Central memory CD8-positive, alpha-beta T cell (primary cell): Measurements from ENCODE around the gene ETV5.

ENCODE experiments used
- ATAC-seq: fragments of 150-1000 bp; cut with Tn5 transposase; replicated peaks from 2 replicates; pipeline ENCODE4 v1.10.0; 2022; ENCODE audit warnings: mild to moderate bottlenecking, moderate FRiP score, moderate number of reproducible peaks; ENCODE audit not compliant: poor library complexity, severe bottlenecking; ENCODE audit errors: extremely low read depth
- DNase-seq, 2 donors: peaks; one replicate each; pipeline ENCODE4 v3.0.0; 2021; ENCODE audit warnings: low spot score in 2 of 2
- H3K27ac Mint-ChIP-seq: one replicate; pipeline ENCODE4 v1.8.0; 2022; ENCODE audit warnings: low read depth, mild to moderate bottlenecking, moderate library complexity, mixed read lengths
- H3K27me3 Mint-ChIP-seq: one replicate; pipeline ENCODE4 v1.8.0; 2022; ENCODE audit warnings: mixed read lengths
- H3K36me3 Mint-ChIP-seq: one replicate; pipeline ENCODE4 v1.8.0; 2022; ENCODE audit warnings: mild to moderate bottlenecking, moderate library complexity, mixed read lengths; ENCODE audit not compliant: insufficient read depth
- H3K4me1 Mint-ChIP-seq: one replicate; pipeline ENCODE4 v1.8.0; 2022; ENCODE audit warnings: mixed read lengths
- H3K4me3 Mint-ChIP-seq: one replicate; pipeline ENCODE4 v1.8.0; 2022; ENCODE audit warnings: mild to moderate bottlenecking, moderate library complexity, mixed read lengths
- H3K9me3 Mint-ChIP-seq: one replicate; pipeline ENCODE4 v1.8.0; 2022; ENCODE audit warnings: mixed read lengths

The ETV5 gene

DNA sequence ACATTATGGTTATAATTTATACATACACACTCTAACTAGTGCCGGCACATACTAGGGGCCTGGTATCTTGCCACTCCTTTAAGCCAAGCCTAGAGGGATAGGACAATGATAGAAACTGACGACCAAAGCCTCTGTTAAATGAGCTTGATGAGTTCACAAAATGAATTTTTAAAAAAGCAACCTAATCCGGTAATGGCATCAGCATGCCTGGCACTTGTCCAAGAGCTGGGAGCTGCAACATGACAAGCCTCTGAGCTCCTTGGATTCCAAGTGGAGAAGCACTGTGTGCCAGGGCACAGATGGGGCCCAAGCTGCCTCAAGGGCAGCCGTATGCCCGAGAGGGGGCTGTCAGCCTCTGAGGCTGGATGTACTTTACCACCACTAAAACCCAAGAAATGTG, 9.7 kb downstream of the ETV5 start:
- H3K27ac Mint-ChIP-seq = no peak overlapping the region
- DNase-seq (no peak), ATAC-seq (no peak)
- no peaks in the 10 kb centered on the region for H3K36me3 Mint-ChIP-seq
- H3K9me3 Mint-ChIP-seq = no peaks in the 10 kb centered on the region
- peaks cover 84% of the 10 kb centered on the region for H3K27me3 Mint-ChIP-seq
- H3K4me1 Mint-ChIP-seq = no peaks in the 10 kb centered on the region
- H3K4me3 Mint-ChIP-seq = no peak overlapping the region

DNA sequence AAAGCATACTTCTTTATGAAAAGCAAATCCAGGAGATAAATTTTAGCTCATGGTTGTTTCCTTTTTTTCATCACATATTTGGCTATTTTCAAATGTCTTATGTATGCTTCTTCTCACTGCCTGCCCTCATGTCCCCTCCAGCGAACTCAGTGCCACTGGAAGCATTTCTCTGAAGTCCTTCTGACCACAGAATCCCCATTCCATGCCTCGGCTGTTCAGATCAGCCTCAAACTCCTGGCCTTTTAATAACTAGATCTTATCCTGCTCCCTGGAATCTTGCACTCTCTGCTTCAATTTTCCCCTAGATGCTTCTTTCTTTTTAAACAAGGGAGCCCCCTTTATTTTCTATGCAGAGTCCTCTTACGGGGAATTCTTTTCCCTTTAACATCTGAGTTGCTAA, 10.1 kb downstream of the ETV5 start:
- DNase-seq (no peak), ATAC-seq (no peak)
- Mint-ChIP-seq H3K4me3 (no peak overlapping the region), H3K27me3 (peaks cover 89% of the 10 kb centered on the region), H3K27ac (no peak overlapping the region), H3K9me3 (no peaks in the 10 kb centered on the region), H3K4me1 (no peaks in the 10 kb centered on the region), H3K36me3 (no peaks in the 10 kb centered on the region)

DNA sequence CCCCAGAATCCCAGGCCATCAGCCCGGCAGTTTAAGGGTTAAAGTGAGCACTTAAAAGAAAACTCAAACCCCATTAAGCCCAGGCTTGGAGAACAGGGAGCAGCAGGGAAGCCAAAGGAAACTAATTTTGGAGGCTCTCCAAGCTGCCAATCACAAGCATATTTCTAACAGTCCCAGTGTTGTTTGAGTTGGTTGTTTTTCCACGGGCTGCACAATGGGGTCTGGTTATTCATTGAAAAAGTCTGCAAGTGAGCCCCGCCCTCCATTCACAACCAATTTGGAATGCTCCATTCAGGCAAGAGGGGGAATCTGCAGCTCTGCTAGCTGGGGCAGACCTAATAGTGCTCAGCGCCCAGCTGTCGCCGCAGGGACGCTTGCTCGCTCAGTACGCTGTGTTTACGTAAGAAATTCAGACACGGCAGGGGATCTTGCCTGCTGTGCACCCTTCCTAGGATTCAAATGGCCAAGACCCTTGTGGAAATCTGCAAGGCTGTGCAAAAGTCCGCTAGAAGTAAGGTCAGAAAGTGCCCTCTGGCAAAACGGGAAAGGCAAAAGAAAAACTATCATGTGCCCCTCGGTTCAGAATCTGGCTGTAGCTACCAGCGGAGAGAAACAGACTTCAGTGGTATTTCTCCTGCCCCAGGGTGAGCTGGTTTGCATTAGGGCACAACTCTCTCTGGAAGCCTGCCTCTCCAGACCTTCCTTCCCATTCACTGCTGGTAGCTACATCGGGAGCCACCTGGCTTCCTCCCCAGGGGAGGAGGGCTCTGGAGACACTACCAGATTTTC, 11.0 kb downstream of the ETV5 start:
- H3K4me3 Mint-ChIP-seq = no peak overlapping the region
- no peaks in the 10 kb centered on the region for H3K36me3 Mint-ChIP-seq
- ATAC-seq = no peak
- no peaks in the 10 kb centered on the region for H3K4me1 Mint-ChIP-seq
- peaks cover 93% of the 10 kb centered on the region for H3K27me3 Mint-ChIP-seq
- DNase-seq = no peak
- no peaks in the 10 kb centered on the region for H3K9me3 Mint-ChIP-seq
- H3K27ac Mint-ChIP-seq = no peak overlapping the region

GRCh38 chr3:186097317-186097662, 11.6 kb downstream of the ETV5 start:
- DNase-seq = no peak
- no peak for ATAC-seq
- Mint-ChIP-seq H3K27me3 (peaks cover 92% of the 10 kb centered on the region), H3K9me3 (no peaks in the 10 kb centered on the region), H3K4me3 (no peak overlapping the region), H3K36me3 (no peaks in the 10 kb centered on the region), H3K4me1 (no peaks in the 10 kb centered on the region), H3K27ac (no peak overlapping the region)

GRCh38 chr3:186096290-186096689, 12.6 kb downstream of the ETV5 start:
- Mint-ChIP-seq H3K4me3 (no peak overlapping the region), H3K36me3 (no peaks in the 10 kb centered on the region), H3K9me3 (no peaks in the 10 kb centered on the region), H3K27ac (no peak overlapping the region), H3K4me1 (no peaks in the 10 kb centered on the region), H3K27me3 (peaks cover 94% of the 10 kb centered on the region)
- DNase-seq (no peak), ATAC-seq (no peak)

DNA sequence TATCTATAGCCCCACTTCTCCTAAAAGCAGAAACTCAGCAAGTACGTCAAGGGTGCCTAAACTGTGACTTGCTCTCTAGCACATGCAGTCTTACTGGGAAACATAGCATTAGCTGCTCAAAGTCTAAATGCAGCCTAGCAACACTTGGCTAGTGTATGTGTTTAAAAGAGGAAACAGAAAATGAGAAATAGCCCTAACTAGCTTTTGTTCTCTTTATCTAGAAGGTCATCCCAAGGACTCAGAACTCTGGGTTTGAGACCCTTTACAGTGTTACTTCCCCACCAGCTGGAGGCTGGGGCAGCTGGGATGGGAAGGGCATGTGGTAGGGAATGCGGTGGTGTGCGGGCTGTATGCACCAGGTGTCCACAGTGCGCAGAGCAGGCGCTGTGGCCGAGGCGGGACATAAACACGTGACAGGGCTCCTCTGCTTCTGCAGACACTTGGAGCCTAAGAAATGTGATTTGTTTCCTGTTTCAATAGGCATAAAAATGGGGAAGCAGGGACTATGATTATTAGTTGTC, 13.3 kb downstream of the ETV5 start:
- Mint-ChIP-seq H3K27me3 (peaks cover 94% of the 10 kb centered on the region), H3K36me3 (no peaks in the 10 kb centered on the region), H3K9me3 (no peaks in the 10 kb centered on the region), H3K4me1 (no peaks in the 10 kb centered on the region), H3K4me3 (no peak overlapping the region), H3K27ac (no peak overlapping the region)
- no peak for DNase-seq
- ATAC-seq = peak; percentile 49

- Mint-ChIP-seq H3K4me3 (no peak overlapping the region), H3K36me3 (no peaks in the 10 kb centered on the region), H3K27ac (no peak overlapping the region), H3K27me3 (peaks cover 94% of the 10 kb centered on the region), H3K9me3 (no peaks in the 10 kb centered on the region), H3K4me1 (no peaks in the 10 kb centered on the region)
- ATAC-seq = no peak
- DNase-seq = no peak
Observed at GRCh38 chr3:186094696-186095425, 14.0 kb downstream of the ETV5 start.

DNA sequence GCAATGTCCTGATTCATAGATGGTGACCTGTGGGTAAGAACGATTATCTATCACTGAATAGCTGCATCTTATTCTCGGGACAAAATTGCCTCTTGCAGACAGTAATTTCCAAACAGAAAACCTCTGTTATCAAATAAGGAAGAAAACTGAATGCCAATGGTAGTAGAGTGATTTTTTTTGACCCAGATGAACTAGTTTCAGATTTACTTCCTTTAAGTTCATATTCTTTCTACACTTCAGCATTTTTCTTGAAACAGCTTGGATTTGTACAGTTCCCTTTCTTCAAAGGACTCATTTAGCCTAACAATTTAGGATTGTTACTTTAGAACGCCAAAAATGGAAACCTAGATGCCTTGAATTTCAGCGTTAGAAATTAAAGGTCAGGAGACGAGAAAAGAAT, 14.6 kb downstream of the ETV5 start:
- ATAC-seq = no peak

GRCh38 chr3:186093271-186093900, 15.5 kb downstream of the ETV5 start:
- no peak overlapping the region for H3K27ac Mint-ChIP-seq
- no peaks in the 10 kb centered on the region for H3K4me1 Mint-ChIP-seq
- no peak for ATAC-seq
- H3K4me3 Mint-ChIP-seq = no peak overlapping the region
- peaks cover 99% of the 10 kb centered on the region for H3K27me3 Mint-ChIP-seq
- H3K36me3 Mint-ChIP-seq = no peaks in the 10 kb centered on the region
- DNase-seq = no peak
- H3K9me3 Mint-ChIP-seq = no peaks in the 10 kb centered on the region

More for the DNA sequence above, 14.6 kb downstream of the ETV5 start:
- Mint-ChIP-seq H3K4me1 (no peaks in the 10 kb centered on the region), H3K27me3 (peaks cover 99% of the 10 kb centered on the region), H3K36me3 (no peaks in the 10 kb centered on the region), H3K4me3 (no peak overlapping the region), H3K27ac (no peak overlapping the region), H3K9me3 (no peaks in the 10 kb centered on the region)
- DNase-seq = no peak

GRCh38 chr3:186092360-186093070, 16.4 kb downstream of the ETV5 start:
- ATAC-seq (no peak), DNase-seq (no peak)
- Mint-ChIP-seq H3K27me3 (peaks cover 99% of the 10 kb centered on the region), H3K4me1 (no peaks in the 10 kb centered on the region), H3K36me3 (no peaks in the 10 kb centered on the region), H3K27ac (no peak overlapping the region), H3K9me3 (no peaks in the 10 kb centered on the region), H3K4me3 (no peak overlapping the region)

- Mint-ChIP-seq H3K36me3 (no peaks in the 10 kb centered on the region), H3K27ac (no peak overlapping the region), H3K4me3 (no peak overlapping the region), H3K9me3 (no peaks in the 10 kb centered on the region), H3K27me3 (peaks cover 99% of the 10 kb centered on the region), H3K4me1 (no peaks in the 10 kb centered on the region)
- no peak for ATAC-seq
- no peak for DNase-seq
Observed at GRCh38 chr3:186090901-186091300, 18.0 kb downstream of the ETV5 start.

DNA sequence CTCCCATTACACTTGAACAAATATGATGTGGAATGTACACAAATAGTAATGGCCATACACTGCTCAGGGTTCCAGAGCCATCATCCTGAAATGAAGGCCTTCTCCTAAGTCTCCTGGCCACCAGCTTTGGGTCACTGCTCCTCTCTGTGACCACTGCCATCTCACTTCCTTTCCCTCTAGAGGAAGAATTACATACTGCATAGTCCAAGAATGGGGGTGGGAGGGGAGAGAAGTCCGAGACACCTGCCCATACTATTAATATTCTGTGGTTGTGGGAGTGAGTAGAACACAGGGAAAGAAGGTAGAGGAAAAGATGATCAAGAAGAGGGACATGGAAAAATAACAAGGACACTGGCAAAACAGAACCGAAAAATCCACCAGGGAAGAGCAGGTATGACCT, 20.6 kb downstream of the ETV5 start:
- Mint-ChIP-seq H3K27ac (no peak overlapping the region), H3K27me3 (peaks cover 99% of the 10 kb centered on the region), H3K4me3 (no peak overlapping the region), H3K36me3 (no peaks in the 10 kb centered on the region), H3K4me1 (no peaks in the 10 kb centered on the region), H3K9me3 (no peaks in the 10 kb centered on the region)
- DNase-seq (no peak), ATAC-seq (no peak)
